Nephron (organoid): ENCODE results near the gene ZFYVE27.
A peak's percentile ranks its signal among the peaks of the same experiment; 100 is the strongest.

Experiments
- H3K27ac Mint-ChIP-seq, 3 experiments: 2 replicates each; pipeline ENCODE4 v1.8.0; 2020; ENCODE audit warnings: mixed read lengths in 3 of 3, mild to moderate bottlenecking in 2 of 3, moderate library complexity in 1 of 3
- H3K27me3 Mint-ChIP-seq: 2 replicates; pipeline ENCODE4 v1.8.0; 2021; ENCODE audit warnings: low read depth, mild to moderate bottlenecking, moderate library complexity, mixed read lengths
- H3K36me3 Mint-ChIP-seq: 2 replicates; pipeline ENCODE4 v1.8.0; 2020; ENCODE audit warnings: low read depth, mixed read lengths
- H3K4me1 Mint-ChIP-seq: 2 replicates; pipeline ENCODE4 v1.8.0; 2020; ENCODE audit warnings: mixed read lengths
- H3K4me3 Mint-ChIP-seq, 3 experiments: 2 replicates each; pipeline ENCODE4 v1.8.0; 2020; ENCODE audit warnings: mild to moderate bottlenecking in 3 of 3, mixed read lengths in 3 of 3, moderate library complexity in 2 of 3
- H3K9me3 Mint-ChIP-seq: 2 replicates; pipeline ENCODE4 v1.8.0; 2020; ENCODE audit warnings: mixed read lengths
- TF ChIP-seq, protein P1 (sequence below), 3 experiments: fragments of 200-600 bp; sonication (generic); IDR thresholded peaks; one replicate each; pipeline ENCODE4 v1.5.0; 2021; ENCODE audit warnings: antibody characterized with exemption in 3 of 3; ENCODE audit not compliant: unreplicated experiment in 3 of 3

Gene ZFYVE27

DNA sequence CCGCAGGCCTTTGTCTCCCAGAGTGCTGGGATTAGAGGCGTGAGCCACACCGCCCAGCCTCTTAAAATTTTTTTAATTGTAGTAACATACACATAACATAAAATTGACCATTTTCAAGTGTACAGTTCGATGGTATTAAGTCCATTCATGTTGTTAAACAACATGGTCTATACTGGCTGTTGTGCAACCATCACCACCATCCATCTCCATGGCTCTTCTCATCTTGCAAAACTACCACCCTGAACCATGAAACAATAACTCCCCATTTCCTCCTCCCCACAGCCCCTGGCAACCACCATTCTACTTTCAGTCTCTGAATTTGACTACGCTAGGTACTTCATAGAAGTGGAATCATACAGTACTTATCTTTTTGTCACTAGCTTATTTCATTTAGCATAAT, 7.9 kb upstream of the ZFYVE27 start:
- no peaks in the 10 kb centered on the region for H3K36me3 Mint-ChIP-seq
- H3K4me3 Mint-ChIP-seq = no peak overlapping the region
- H3K27ac Mint-ChIP-seq = no peak overlapping the region
- H3K9me3 Mint-ChIP-seq = no peaks in the 10 kb centered on the region
- no peaks in the 10 kb centered on the region for H3K4me1 Mint-ChIP-seq
- TF ChIP-seq, protein P1, sequence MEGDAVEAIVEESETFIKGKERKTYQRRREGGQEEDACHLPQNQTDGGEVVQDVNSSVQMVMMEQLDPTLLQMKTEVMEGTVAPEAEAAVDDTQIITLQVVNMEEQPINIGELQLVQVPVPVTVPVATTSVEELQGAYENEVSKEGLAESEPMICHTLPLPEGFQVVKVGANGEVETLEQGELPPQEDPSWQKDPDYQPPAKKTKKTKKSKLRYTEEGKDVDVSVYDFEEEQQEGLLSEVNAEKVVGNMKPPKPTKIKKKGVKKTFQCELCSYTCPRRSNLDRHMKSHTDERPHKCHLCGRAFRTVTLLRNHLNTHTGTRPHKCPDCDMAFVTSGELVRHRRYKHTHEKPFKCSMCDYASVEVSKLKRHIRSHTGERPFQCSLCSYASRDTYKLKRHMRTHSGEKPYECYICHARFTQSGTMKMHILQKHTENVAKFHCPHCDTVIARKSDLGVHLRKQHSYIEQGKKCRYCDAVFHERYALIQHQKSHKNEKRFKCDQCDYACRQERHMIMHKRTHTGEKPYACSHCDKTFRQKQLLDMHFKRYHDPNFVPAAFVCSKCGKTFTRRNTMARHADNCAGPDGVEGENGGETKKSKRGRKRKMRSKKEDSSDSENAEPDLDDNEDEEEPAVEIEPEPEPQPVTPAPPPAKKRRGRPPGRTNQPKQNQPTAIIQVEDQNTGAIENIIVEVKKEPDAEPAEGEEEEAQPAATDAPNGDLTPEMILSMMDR (IDR thresholded peaks at IDR 0.05; ENCODE audit: unreplicated experiment in 3 of 3) = no peak
- peaks cover 1% of the 10 kb centered on the region for H3K27me3 Mint-ChIP-seq

DNA sequence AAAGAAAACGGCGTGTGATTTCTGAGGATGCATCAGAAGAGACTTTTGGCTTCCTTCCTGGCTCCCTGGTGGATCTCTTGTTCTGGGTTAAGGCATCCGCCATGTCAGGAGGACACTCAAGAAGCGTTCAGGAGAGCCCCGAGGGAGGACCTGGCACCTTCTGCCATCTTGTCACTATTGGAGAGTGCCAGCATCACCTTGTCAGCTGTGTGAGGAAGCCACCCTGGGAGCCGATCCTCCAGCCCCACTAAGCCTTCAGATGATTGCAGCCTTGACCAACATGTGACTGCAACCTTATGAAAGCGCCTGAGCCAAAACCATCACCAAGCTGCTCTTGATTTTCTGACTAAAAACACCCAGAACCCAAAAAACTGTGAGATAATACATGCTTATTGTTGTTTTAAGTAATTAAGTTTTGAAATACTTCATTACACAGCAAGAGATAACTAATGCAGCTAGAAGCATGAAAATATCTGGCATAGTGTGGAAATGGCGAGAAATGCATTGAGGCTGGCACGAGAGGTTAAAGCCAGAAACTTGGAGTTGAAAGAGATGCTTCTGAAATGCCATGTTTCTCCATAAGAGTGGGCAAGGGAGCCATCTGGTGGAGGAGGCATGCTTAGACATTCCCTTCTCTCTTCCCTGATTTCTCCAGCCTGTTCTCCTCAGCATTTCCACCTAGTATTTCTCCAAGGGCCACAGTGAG, 5.4 kb upstream of the ZFYVE27 start:
- Mint-ChIP-seq H3K27me3 (peaks cover 11% of the 10 kb centered on the region), H3K9me3 (no peaks in the 10 kb centered on the region), H3K36me3 (no peaks in the 10 kb centered on the region), H3K4me3 (no peak overlapping the region), H3K4me1 (no peaks in the 10 kb centered on the region), H3K27ac (peak overlapping the region in 1 of 3 experiments; percentile 6)
- TF ChIP-seq, protein P1 (IDR thresholded peaks at IDR 0.05; ENCODE audit: unreplicated experiment in 3 of 3) = peak; percentile 84 to 91 (median 85)

DNA sequence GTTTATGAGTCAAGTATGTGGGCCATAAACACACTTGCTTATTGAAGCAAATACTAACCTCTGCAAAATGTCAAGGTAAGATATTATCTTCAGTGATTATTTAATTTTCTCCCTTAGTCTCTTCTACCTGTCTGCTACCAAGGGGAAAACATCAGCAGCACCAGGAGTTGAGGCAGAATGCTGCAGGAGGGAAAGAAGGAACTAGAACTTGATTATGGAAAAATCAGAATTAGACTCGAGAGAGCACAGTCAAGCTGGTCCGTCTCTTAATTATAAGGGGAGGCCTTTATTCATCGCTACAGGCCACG, 4.9 kb upstream of the ZFYVE27 start:
- Mint-ChIP-seq H3K27ac (peak overlapping the region in 1 of 3 experiments; percentile 6), H3K27me3 (peaks cover 17% of the 10 kb centered on the region), H3K36me3 (no peaks in the 10 kb centered on the region), H3K4me3 (no peak overlapping the region), H3K9me3 (no peaks in the 10 kb centered on the region), H3K4me1 (peaks cover 5% of the 10 kb centered on the region)
- TF ChIP-seq, protein P1 (IDR thresholded peaks at IDR 0.05; ENCODE audit: unreplicated experiment in 3 of 3) = no peak

DNA sequence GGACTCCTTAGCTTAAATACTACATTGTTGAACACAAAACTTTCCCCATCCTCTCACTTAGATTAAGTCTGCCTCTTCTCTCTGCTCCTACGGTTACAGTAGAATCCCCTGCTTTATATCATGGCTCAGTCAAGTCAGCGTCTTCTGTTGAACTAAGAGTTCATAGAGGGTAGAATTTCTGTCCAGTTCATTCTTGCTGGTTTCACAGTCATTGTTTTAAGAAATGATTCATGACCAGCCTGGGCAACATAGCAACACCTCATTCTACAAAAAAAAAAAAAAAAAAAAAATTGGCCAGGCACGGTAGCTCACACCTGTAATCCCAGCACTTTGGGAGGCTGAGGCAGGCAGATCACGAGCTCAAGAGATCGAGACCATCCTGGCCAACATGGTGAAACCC, 3.7 kb upstream of the ZFYVE27 start:
- Mint-ChIP-seq H3K4me1 (peaks cover 15% of the 10 kb centered on the region), H3K27ac (no peak overlapping the region), H3K9me3 (no peaks in the 10 kb centered on the region), H3K4me3 (no peak overlapping the region), H3K27me3 (peaks cover 17% of the 10 kb centered on the region), H3K36me3 (peaks cover 6% of the 10 kb centered on the region)
- TF ChIP-seq, protein P1 (IDR thresholded peaks at IDR 0.05; ENCODE audit: unreplicated experiment in 3 of 3) = no peak

DNA sequence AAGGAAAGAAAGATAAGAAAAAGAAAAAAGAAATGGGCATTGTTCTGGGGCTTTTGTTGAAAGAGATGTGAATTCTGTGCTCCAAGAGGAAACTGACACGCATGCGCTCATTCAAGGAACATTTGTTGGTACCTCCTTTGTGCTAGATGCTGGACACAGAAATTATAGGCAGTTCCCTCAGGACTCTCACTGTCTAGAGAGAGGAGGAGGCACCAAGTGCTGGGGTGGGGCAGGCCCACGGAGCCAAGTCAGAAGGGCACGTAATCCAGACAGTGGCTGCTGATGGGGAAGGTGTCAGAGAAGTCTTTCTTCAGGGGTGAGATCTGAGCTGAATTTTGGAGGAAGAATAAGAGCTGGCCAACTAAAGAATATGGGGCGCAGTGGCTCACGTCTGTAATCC, 2.9 kb upstream of the ZFYVE27 start:
- H3K4me3 Mint-ChIP-seq = peak overlapping the region in 2 of 3 experiments; percentile 0 to 1
- no peak overlapping the region for H3K27ac Mint-ChIP-seq
- no peaks in the 10 kb centered on the region for H3K9me3 Mint-ChIP-seq

More for the DNA sequence above, 2.9 kb upstream of the ZFYVE27 start:
- H3K36me3 Mint-ChIP-seq = peaks cover 6% of the 10 kb centered on the region
- peaks cover 17% of the 10 kb centered on the region for H3K27me3 Mint-ChIP-seq
- peaks cover 17% of the 10 kb centered on the region for H3K4me1 Mint-ChIP-seq
- TF ChIP-seq, protein P1 (IDR thresholded peaks at IDR 0.05; ENCODE audit: unreplicated experiment in 3 of 3) = no peak
